ENCODE measurements around the gene KMT2D.

The KMT2D gene

GRCh38 chr12:49040364-49040855 lies 20.2 kb downstream of the KMT2D start:
- no peak overlapping the region for H3K4me3 ChIP-seq (ENCODE audit: low read depth, low read length)
- no peaks in the 10 kb centered on the region for H3K27me3 ChIP-seq (ENCODE audit: control insufficient read depth, insufficient read depth, low read length)
- H3K9me3 ChIP-seq (ENCODE audit: control insufficient read depth, insufficient read depth, low read depth, low read length) = no peaks in the 10 kb centered on the region
- H3K36me3 ChIP-seq (ENCODE audit: control insufficient read depth, insufficient read depth, low read length) = peaks cover 93% of the 10 kb centered on the region
- H3K9ac ChIP-seq (ENCODE audit: low read length) = no peak overlapping the region
- H3K27ac ChIP-seq (ENCODE audit: low read depth, low read length) = no peak overlapping the region
- no peaks in the 10 kb centered on the region for H3K4me1 ChIP-seq (ENCODE audit: control insufficient read depth, insufficient read depth, low read length)

- Histone ChIP-seq H3K9me3 (ENCODE audit: control insufficient read depth, insufficient read depth, low read depth, low read length) (no peaks in the 10 kb centered on the region), H3K36me3 (ENCODE audit: control insufficient read depth, insufficient read depth, low read length) (peaks cover 95% of the 10 kb centered on the region), H3K4me3 (ENCODE audit: low read depth, low read length) (no peak overlapping the region), H3K27me3 (ENCODE audit: control insufficient read depth, insufficient read depth, low read length) (no peaks in the 10 kb centered on the region), H3K27ac (ENCODE audit: low read depth, low read length) (no peak overlapping the region), H3K9ac (ENCODE audit: low read length) (no peak overlapping the region), H3K4me1 (ENCODE audit: control insufficient read depth, insufficient read depth, low read length) (no peaks in the 10 kb centered on the region)
These were observed 20.9 kb downstream of the KMT2D start for GRCh38 chr12:49039421-49040363.

DNA sequence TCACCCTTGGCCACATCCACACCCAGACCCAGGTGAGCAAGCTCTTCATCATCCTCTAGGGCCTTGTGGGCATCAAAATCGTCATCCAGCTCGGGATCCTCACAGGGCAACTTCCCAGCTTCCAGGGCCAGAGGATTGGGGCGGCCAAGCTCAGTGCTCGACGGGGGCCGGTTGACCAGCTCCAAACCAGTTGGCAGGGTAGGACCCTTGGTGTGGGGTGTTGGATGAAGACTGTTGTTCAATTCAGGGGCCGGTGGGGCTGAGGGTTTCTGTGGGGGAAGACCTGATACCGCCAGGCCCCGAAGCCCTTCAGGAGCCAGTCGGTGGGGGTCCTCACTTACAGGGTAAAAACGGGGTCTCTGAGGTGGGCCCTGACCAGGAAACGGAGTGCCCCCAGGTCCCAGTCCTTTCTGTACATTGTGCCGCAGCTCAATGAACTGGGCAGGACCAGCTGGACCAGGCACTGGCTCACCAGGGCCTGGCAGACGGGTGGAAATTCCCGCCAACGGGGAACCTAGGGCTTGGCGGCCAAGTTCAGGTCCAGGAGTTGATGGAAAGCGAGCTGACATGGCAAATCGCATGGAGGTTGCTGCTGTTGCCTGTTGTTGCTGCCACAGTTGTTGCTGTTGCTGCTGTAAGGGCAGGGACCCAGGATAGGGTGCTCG lies 22.2 kb downstream of the KMT2D start:
- H3K9me3 ChIP-seq (ENCODE audit: control insufficient read depth, insufficient read depth, low read depth, low read length) = no peaks in the 10 kb centered on the region
- H3K4me1 ChIP-seq (ENCODE audit: control insufficient read depth, insufficient read depth, low read length) = no peaks in the 10 kb centered on the region
- H3K36me3 ChIP-seq (ENCODE audit: control insufficient read depth, insufficient read depth, low read length) = peaks cover 95% of the 10 kb centered on the region
- H3K9ac ChIP-seq (ENCODE audit: low read length) = no peak overlapping the region
- H3K4me3 ChIP-seq (ENCODE audit: low read depth, low read length) = no peak overlapping the region
- H3K27me3 ChIP-seq (ENCODE audit: control insufficient read depth, insufficient read depth, low read length) = no peaks in the 10 kb centered on the region
- H3K27ac ChIP-seq (ENCODE audit: low read depth, low read length) = no peak overlapping the region

DNA sequence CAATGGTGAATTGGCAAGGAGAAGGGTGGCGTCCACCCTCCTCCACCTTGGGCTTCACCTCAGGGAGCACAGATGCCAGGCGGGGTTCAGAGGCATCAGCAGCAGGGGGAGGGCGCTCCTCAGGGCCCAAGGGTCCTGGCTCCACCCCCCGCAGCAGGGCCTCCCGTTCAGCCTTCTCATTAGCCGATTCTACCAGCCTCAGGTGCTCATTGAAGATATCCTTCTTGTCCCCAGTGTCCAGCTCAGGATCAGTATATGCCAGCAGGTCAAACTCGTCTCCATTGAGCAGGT lies 22.7 kb downstream of the KMT2D start:
- H3K27ac ChIP-seq (ENCODE audit: low read depth, low read length) = no peak overlapping the region
- H3K4me3 ChIP-seq (ENCODE audit: low read depth, low read length) = no peak overlapping the region
- no peaks in the 10 kb centered on the region for H3K4me1 ChIP-seq (ENCODE audit: control insufficient read depth, insufficient read depth, low read length)
- no peak overlapping the region for H3K9ac ChIP-seq (ENCODE audit: low read length)
- H3K9me3 ChIP-seq (ENCODE audit: control insufficient read depth, insufficient read depth, low read depth, low read length) = no peaks in the 10 kb centered on the region
- no peaks in the 10 kb centered on the region for H3K27me3 ChIP-seq (ENCODE audit: control insufficient read depth, insufficient read depth, low read length)
- H3K36me3 ChIP-seq (ENCODE audit: control insufficient read depth, insufficient read depth, low read length) = peaks cover 95% of the 10 kb centered on the region

DNA sequence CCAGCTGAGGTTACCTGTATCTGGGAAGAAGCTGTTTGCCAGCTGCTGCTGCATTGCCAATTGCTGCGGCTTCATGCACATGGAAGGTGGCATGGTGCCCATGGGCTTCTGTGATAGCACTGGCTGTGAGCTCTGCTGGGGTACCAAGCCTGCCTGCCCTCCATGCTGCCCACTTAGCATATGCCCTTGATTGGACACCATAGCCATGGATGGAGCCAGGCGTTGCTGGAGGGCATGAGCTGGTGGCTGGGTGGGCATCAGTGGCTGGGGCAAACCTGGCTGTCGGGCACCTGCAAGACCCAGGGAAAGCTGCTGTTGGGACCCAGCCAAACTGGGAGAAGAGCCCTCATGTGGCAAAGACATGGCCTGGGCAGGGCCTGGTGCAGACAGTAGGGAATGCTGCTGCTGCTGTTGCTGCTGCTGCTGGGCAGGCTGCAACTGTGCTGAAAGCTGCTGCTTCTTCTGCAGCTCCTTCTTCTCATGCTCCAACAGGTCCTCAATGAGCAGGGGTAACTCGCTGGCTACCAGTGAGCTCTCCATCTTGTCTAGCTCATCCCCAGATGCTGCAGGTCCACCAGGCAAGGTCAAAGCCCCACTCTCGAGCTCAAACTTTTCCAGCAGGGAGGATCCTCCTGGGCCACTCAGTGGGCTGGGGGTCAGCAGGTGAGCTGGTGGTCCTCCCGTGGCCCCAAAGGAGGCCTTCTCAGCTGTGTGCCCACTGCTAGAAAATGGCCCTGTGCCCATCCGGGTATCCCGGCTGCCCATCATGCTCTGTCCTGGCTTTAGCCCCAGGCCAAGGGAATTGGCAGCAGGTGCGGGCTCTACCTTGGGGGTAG lies 23.3 kb downstream of the KMT2D start:
- no peaks in the 10 kb centered on the region for H3K27me3 ChIP-seq (ENCODE audit: control insufficient read depth, insufficient read depth, low read length)

GRCh38 chr12:49036029-49036428 lies 24.6 kb downstream of the KMT2D start:
- H3K36me3 ChIP-seq (ENCODE audit: control insufficient read depth, insufficient read depth, low read length) = peaks cover 95% of the 10 kb centered on the region
- no peaks in the 10 kb centered on the region for H3K9me3 ChIP-seq (ENCODE audit: control insufficient read depth, insufficient read depth, low read depth, low read length)
- H3K4me3 ChIP-seq (ENCODE audit: low read depth, low read length) = no peak overlapping the region
- H3K27ac ChIP-seq (ENCODE audit: low read depth, low read length) = no peak overlapping the region
- no peaks in the 10 kb centered on the region for H3K27me3 ChIP-seq (ENCODE audit: control insufficient read depth, insufficient read depth, low read length)
- H3K4me1 ChIP-seq (ENCODE audit: control insufficient read depth, insufficient read depth, low read length) = no peaks in the 10 kb centered on the region
- no peak overlapping the region for H3K9ac ChIP-seq (ENCODE audit: low read length)

More for the DNA sequence above, 23.3 kb downstream of the KMT2D start:
- peaks cover 95% of the 10 kb centered on the region for H3K36me3 ChIP-seq (ENCODE audit: control insufficient read depth, insufficient read depth, low read length)
- H3K9me3 ChIP-seq (ENCODE audit: control insufficient read depth, insufficient read depth, low read depth, low read length) = no peaks in the 10 kb centered on the region
- no peaks in the 10 kb centered on the region for H3K4me1 ChIP-seq (ENCODE audit: control insufficient read depth, insufficient read depth, low read length)
- no peak overlapping the region for H3K9ac ChIP-seq (ENCODE audit: low read length)
- no peak overlapping the region for H3K4me3 ChIP-seq (ENCODE audit: low read depth, low read length)
- H3K27ac ChIP-seq (ENCODE audit: low read depth, low read length) = no peak overlapping the region

- no peak overlapping the region for H3K27ac ChIP-seq (ENCODE audit: low read depth, low read length)
- no peaks in the 10 kb centered on the region for H3K4me1 ChIP-seq (ENCODE audit: control insufficient read depth, insufficient read depth, low read length)
- no peak overlapping the region for H3K9ac ChIP-seq (ENCODE audit: low read length)
- no peaks in the 10 kb centered on the region for H3K9me3 ChIP-seq (ENCODE audit: control insufficient read depth, insufficient read depth, low read depth, low read length)
- H3K36me3 ChIP-seq (ENCODE audit: control insufficient read depth, insufficient read depth, low read length) = peaks cover 95% of the 10 kb centered on the region
- H3K4me3 ChIP-seq (ENCODE audit: low read depth, low read length) = no peak overlapping the region
- no peaks in the 10 kb centered on the region for H3K27me3 ChIP-seq (ENCODE audit: control insufficient read depth, insufficient read depth, low read length)
These were observed 26.3 kb downstream of the KMT2D start for GRCh38 chr12:49034286-49034622.

- H3K9ac ChIP-seq (ENCODE audit: low read length) = no peak overlapping the region
- no peaks in the 10 kb centered on the region for H3K9me3 ChIP-seq (ENCODE audit: control insufficient read depth, insufficient read depth, low read depth, low read length)
- peaks cover 95% of the 10 kb centered on the region for H3K36me3 ChIP-seq (ENCODE audit: control insufficient read depth, insufficient read depth, low read length)
- H3K27ac ChIP-seq (ENCODE audit: low read depth, low read length) = no peak overlapping the region
- no peak overlapping the region for H3K4me3 ChIP-seq (ENCODE audit: low read depth, low read length)
- no peaks in the 10 kb centered on the region for H3K27me3 ChIP-seq (ENCODE audit: control insufficient read depth, insufficient read depth, low read length)
- no peaks in the 10 kb centered on the region for H3K4me1 ChIP-seq (ENCODE audit: control insufficient read depth, insufficient read depth, low read length)
These were observed 26.8 kb downstream of the KMT2D start for GRCh38 chr12:49033611-49034285.

- Histone ChIP-seq H3K4me1 (ENCODE audit: control insufficient read depth, insufficient read depth, low read length) (no peaks in the 10 kb centered on the region), H3K27ac (ENCODE audit: low read depth, low read length) (no peak overlapping the region), H3K27me3 (ENCODE audit: control insufficient read depth, insufficient read depth, low read length) (no peaks in the 10 kb centered on the region), H3K9ac (ENCODE audit: low read length) (no peak overlapping the region), H3K9me3 (ENCODE audit: control insufficient read depth, insufficient read depth, low read depth, low read length) (no peaks in the 10 kb centered on the region), H3K36me3 (ENCODE audit: control insufficient read depth, insufficient read depth, low read length) (peaks cover 95% of the 10 kb centered on the region), H3K4me3 (ENCODE audit: low read depth, low read length) (no peak overlapping the region)
These were observed 27.7 kb downstream of the KMT2D start for GRCh38 chr12:49032679-49033447.

GRCh38 chr12:49032276-49032675 lies 28.3 kb downstream of the KMT2D start:
- no peak overlapping the region for H3K27ac ChIP-seq (ENCODE audit: low read depth, low read length)
- H3K4me3 ChIP-seq (ENCODE audit: low read depth, low read length) = no peak overlapping the region
- peaks cover 95% of the 10 kb centered on the region for H3K36me3 ChIP-seq (ENCODE audit: control insufficient read depth, insufficient read depth, low read length)
- no peaks in the 10 kb centered on the region for H3K4me1 ChIP-seq (ENCODE audit: control insufficient read depth, insufficient read depth, low read length)
- no peaks in the 10 kb centered on the region for H3K27me3 ChIP-seq (ENCODE audit: control insufficient read depth, insufficient read depth, low read length)
- no peak overlapping the region for H3K9ac ChIP-seq (ENCODE audit: low read length)
- H3K9me3 ChIP-seq (ENCODE audit: control insufficient read depth, insufficient read depth, low read depth, low read length) = no peaks in the 10 kb centered on the region

All from HUES6 (cell line).